Neural progenitor cell (in vitro differentiated cells): Measurements from ENCODE around the gene CDC42EP5. TPM values are rescaled to one million over a fixed set of nuclear protein-coding genes. Genes with fewer than 3 reads are reported as not detected.

Experiments
- DNase-seq: peaks from one replicate; pipeline ENCODE4 v3.0.0-alpha.2; 2016; ENCODE audit warnings: low spot score
- H2AFZ ChIP-seq: fragments of 200-600 bp; sonication (generic); replicated peaks from 2 replicates; pipeline ENCODE4 v1.6.1; 2016; ENCODE audit warnings: antibody characterized with exemption
- H3F3A ChIP-seq: fragments of 200-600 bp; sonication (generic); 2 replicates; pipeline ENCODE4 v1.6.1; 2016; ENCODE audit warnings: antibody characterized with exemption, low read depth
- H3K27ac ChIP-seq: fragments of 200-600 bp; sonication (generic); 2 replicates; pipeline ENCODE4 v1.5.1; 2016; ENCODE audit warnings: mild to moderate bottlenecking
- H3K27me3 ChIP-seq: fragments of 200-600 bp; sonication (generic); 2 replicates; pipeline ENCODE4 v1.6.1; 2016; ENCODE audit warnings: mild to moderate bottlenecking, moderate library complexity
- H3K36me3 ChIP-seq: fragments of 200-600 bp; sonication (generic); 2 replicates; pipeline ENCODE4 v1.5.1; 2016
- H3K4me1 ChIP-seq: fragments of 200-600 bp; sonication (generic); 2 replicates; pipeline ENCODE4 v1.6.1; 2016; ENCODE audit warnings: mixed run types
- H3K4me2 ChIP-seq: fragments of 200-600 bp; sonication (generic); 2 replicates; pipeline ENCODE4 v1.6.1; 2016
- H3K4me3 ChIP-seq: fragments of 200-600 bp; sonication (generic); 2 replicates; pipeline ENCODE4 v1.5.1; 2016
- H3K79me2 ChIP-seq: fragments of 200-600 bp; sonication (generic); 2 replicates; pipeline ENCODE4 v1.6.1; 2016; ENCODE audit warnings: low read depth
- H3K9ac ChIP-seq: fragments of 200-600 bp; sonication (generic); 2 replicates; pipeline ENCODE4 v1.6.1; 2016
- H3K9me3 ChIP-seq: fragments of 200-600 bp; sonication (generic); 2 replicates; pipeline ENCODE4 v1.5.1; 2016; ENCODE audit warnings: low read depth
- H4K20me1 ChIP-seq: fragments of 200-600 bp; sonication (generic); 2 replicates; pipeline ENCODE4 v1.6.1; 2016; ENCODE audit warnings: low read depth
- H3K27ac Mint-ChIP-seq: 3 replicates; pipeline ENCODE4 v1.8.0; 2021; ENCODE audit warnings: mixed read lengths
- H3K27me3 Mint-ChIP-seq: 2 replicates; pipeline ENCODE4 v1.8.0; 2022; ENCODE audit warnings: low read depth, mild to moderate bottlenecking, inconsistent platforms, moderate library complexity, mixed read lengths; ENCODE audit not compliant: insufficient read depth
- H3K36me3 Mint-ChIP-seq: 3 replicates; pipeline ENCODE4 v1.8.0; 2021; ENCODE audit warnings: mixed read lengths
- H3K4me1 Mint-ChIP-seq: 3 replicates; pipeline ENCODE4 v1.8.0; 2021; ENCODE audit warnings: mixed read lengths
- H3K4me3 Mint-ChIP-seq: 3 replicates; pipeline ENCODE4 v1.8.0; 2021; ENCODE audit warnings: mild to moderate bottlenecking, moderate library complexity, mixed read lengths
- H3K9me3 Mint-ChIP-seq: 3 replicates; pipeline ENCODE4 v1.8.0; 2020; ENCODE audit warnings: mixed read lengths
- EZH2 ChIP-seq: fragments of 200-600 bp; sonication (generic); IDR thresholded peaks from 2 replicates; pipeline ENCODE4 v1.6.1; 2017; ENCODE audit warnings: antibody characterized with exemption, mild to moderate bottlenecking, moderate library complexity
- EZH2phosphoT487 ChIP-seq: fragments of 200-600 bp; sonication (generic); IDR thresholded peaks from 2 replicates; pipeline ENCODE4 v1.6.1; 2017; ENCODE audit warnings: antibody characterized with exemption
- total RNA-seq: library from RNA; depleted of rRNA; stranded (reverse); fragments of >200 nt; gene quantifications from 2 replicates; pipeline ENCODE4 v1.2.3, GENCODE V29; 2015; ENCODE audit warnings: low replicate concordance
- TF ChIP-seq, protein P1 (sequence below): fragments of 200-600 bp; sonication (generic); IDR thresholded peaks from 2 replicates; pipeline ENCODE4 v1.5.1; 2017; ENCODE audit warnings: antibody characterized with exemption, mild to moderate bottlenecking

Gene CDC42EP5
- total RNA-seq, 1 donor from 2014 or later, result not detected

DNA sequence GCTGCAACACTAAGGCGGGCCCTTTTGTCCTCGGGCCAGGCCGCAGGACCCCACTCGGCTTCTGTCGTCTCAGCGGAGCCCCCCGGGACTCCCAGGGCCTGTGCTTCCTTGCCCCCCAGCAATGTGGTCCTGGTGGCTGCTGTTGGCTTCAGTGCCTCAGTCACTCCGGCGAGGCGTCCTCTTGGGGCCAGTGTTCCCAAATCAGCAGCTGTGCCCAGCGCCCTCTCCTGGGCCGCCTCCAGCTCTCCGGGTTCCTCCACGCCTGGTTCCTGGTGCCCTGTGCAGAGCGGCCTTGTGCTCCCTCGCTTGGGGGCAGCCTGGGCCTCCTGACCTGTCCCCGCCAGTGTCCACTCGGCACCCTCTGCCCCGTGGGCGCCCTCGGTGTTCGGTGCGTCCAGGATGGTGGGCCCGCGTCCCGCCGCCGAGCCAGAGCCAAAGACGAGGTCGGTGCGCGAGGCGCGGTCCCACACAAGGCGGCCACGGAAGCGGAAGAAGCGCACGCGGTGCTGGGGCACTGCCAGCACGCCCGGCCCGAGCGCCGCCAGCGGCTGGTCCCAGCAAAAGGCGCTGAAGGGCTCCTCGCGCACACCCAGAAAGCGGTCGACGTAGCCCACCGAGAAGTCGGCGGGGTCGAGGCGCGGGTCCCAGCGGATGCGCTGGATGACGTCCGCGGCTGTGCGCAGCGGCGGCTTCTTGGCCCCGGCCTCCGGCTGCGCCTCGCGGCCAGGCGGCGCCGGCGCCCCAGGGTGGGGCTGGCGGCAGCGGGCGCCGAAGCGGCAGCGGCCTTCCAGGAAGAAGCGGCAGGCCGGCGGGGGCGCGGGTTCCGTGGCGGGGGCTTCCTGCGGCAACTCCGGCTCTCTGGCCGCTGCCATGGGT lies 10.2 kb downstream of the CDC42EP5 start:
- peaks cover 11% of the 10 kb centered on the region for H3K4me1 Mint-ChIP-seq
- Histone ChIP-seq H3K4me3 (peak overlapping the region; percentile 56), H3K4me1 (no peaks in the 10 kb centered on the region), H3F3A (peaks cover 45% of the 10 kb centered on the region), H3K4me2 (peak overlapping the region; percentile 88), H3K27me3 (peaks cover 31% of the 10 kb centered on the region), H3K9me3 (no peaks in the 10 kb centered on the region), H3K9ac (no peak overlapping the region), H3K36me3 (no peaks in the 10 kb centered on the region), H4K20me1 (peaks cover 48% of the 10 kb centered on the region), H3K27ac (peak overlapping the region; percentile 27), H2AFZ (peak overlapping the region; percentile 23), H3K79me2 (no peaks in the 10 kb centered on the region)
- peak; percentile 81 for DNase-seq
- no peak overlapping the region for H3K27ac Mint-ChIP-seq
- H3K36me3 Mint-ChIP-seq, result peaks cover 17% of the 10 kb centered on the region
- TF ChIP-seq EZH2phosphoT487, result no peak
- TF ChIP-seq, protein P1, sequence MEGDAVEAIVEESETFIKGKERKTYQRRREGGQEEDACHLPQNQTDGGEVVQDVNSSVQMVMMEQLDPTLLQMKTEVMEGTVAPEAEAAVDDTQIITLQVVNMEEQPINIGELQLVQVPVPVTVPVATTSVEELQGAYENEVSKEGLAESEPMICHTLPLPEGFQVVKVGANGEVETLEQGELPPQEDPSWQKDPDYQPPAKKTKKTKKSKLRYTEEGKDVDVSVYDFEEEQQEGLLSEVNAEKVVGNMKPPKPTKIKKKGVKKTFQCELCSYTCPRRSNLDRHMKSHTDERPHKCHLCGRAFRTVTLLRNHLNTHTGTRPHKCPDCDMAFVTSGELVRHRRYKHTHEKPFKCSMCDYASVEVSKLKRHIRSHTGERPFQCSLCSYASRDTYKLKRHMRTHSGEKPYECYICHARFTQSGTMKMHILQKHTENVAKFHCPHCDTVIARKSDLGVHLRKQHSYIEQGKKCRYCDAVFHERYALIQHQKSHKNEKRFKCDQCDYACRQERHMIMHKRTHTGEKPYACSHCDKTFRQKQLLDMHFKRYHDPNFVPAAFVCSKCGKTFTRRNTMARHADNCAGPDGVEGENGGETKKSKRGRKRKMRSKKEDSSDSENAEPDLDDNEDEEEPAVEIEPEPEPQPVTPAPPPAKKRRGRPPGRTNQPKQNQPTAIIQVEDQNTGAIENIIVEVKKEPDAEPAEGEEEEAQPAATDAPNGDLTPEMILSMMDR, result peak; percentile 51
- TF ChIP-seq EZH2, result no peak
- no peak overlapping the region for H3K4me3 Mint-ChIP-seq
- H3K27me3 Mint-ChIP-seq, result peaks cover 17% of the 10 kb centered on the region
- H3K9me3 Mint-ChIP-seq, result no peaks in the 10 kb centered on the region

DNA sequence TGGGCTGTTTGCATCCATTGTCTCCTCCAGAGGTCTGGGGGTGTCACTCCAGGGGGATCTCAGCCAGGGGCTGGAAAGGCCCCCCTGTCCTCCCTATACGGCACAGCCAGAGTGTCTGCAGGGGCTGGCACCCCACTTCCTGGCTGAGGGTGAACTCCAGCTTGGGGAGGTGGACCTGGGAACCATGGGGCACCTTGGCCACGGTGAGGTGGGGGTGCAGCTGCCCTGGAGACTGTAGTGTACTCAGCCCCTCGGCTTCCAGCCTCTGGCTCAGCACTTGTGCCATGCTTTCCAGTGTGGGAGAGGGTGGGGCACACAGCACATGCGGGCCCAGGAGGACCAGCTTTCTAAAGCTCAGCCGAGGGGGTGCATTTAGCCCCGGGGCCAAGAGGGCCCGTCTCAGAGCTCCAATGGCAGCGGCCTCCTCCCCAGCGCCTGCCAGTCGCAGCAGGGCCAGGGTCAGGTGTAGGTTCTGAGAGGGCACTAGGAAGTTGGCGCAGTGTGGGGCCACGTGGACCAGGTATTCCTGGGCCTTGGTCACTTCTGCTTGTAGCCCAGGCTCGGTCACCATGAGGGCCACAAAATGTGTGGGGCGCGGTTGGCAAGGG lies 10.9 kb downstream of the CDC42EP5 start:
- Histone ChIP-seq H3K4me2 (peak overlapping the region; percentile 88), H3F3A (peaks cover 45% of the 10 kb centered on the region), H3K27me3 (peaks cover 24% of the 10 kb centered on the region), H3K27ac (no peak overlapping the region), H3K9me3 (no peaks in the 10 kb centered on the region), H3K4me3 (no peak overlapping the region), H3K79me2 (no peaks in the 10 kb centered on the region), H3K9ac (no peak overlapping the region), H3K4me1 (no peaks in the 10 kb centered on the region), H2AFZ (no peak overlapping the region), H3K36me3 (no peaks in the 10 kb centered on the region), H4K20me1 (peaks cover 55% of the 10 kb centered on the region)
- peaks cover 17% of the 10 kb centered on the region for H3K36me3 Mint-ChIP-seq
- H3K4me3 Mint-ChIP-seq, result peak overlapping the region; percentile 51
- peaks cover 11% of the 10 kb centered on the region for H3K4me1 Mint-ChIP-seq
- H3K9me3 Mint-ChIP-seq, result no peaks in the 10 kb centered on the region
- DNase-seq, result no peak
- H3K27me3 Mint-ChIP-seq, result peaks cover 17% of the 10 kb centered on the region
- no peak overlapping the region for H3K27ac Mint-ChIP-seq
- TF ChIP-seq, protein P1, result no peak
- TF ChIP-seq EZH2 (no peak), EZH2phosphoT487 (no peak)

DNA sequence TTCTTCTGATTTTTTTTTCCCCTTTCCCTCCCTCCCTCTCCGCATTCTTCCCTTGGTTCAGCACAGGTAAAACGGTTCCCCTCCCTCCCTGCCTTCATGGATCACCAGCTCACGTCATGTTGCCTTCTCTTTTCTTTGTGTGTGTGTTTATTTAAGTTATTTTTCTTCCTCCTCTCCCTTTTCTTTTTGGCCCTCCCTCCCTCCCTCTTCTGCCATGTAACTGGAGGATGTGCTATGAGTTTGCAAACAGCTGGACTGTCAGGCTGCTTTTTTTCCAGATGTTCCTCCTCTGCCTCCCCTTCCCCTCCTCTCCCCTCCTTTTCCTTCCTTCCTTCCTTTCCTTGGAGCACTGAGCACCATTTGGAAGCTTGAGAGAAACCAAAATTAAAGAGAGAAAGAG lies 11.5 kb downstream of the CDC42EP5 start:
- Histone ChIP-seq H3K27me3 (peaks cover 18% of the 10 kb centered on the region), H3K27ac (no peak overlapping the region), H3K36me3 (no peaks in the 10 kb centered on the region), H3K4me3 (no peak overlapping the region), H4K20me1 (peaks cover 56% of the 10 kb centered on the region), H3K9ac (no peak overlapping the region), H3K79me2 (no peaks in the 10 kb centered on the region), H3K9me3 (no peaks in the 10 kb centered on the region), H3K4me2 (no peak overlapping the region), H3F3A (peaks cover 45% of the 10 kb centered on the region), H2AFZ (no peak overlapping the region), H3K4me1 (no peaks in the 10 kb centered on the region)
- no peak overlapping the region for H3K27ac Mint-ChIP-seq
- H3K4me1 Mint-ChIP-seq, result peaks cover 11% of the 10 kb centered on the region
- H3K4me3 Mint-ChIP-seq, result peak overlapping the region; percentile 51
- no peak for DNase-seq
- H3K27me3 Mint-ChIP-seq, result peaks cover 17% of the 10 kb centered on the region
- no peaks in the 10 kb centered on the region for H3K9me3 Mint-ChIP-seq
- H3K36me3 Mint-ChIP-seq, result peaks cover 17% of the 10 kb centered on the region
- TF ChIP-seq EZH2phosphoT487 (no peak), EZH2 (no peak)
- TF ChIP-seq, protein P1, result no peak
